Measurements from ENCODE around the gene SLC30A10. TPM values are rescaled to one million over a fixed set of nuclear protein-coding genes. Genes with fewer than 3 reads are reported as not detected.

The SLC30A10 gene
- total RNA-seq, 4 donors from 2014 or later: 2.5 to 31.9 (median 16.2) TPM

- Histone ChIP-seq H3K27ac (no peak overlapping the region), H3K36me3 (peaks cover 0 to 8% (median 0%) of the 10 kb centered on the region in 3 donors), H3K27me3 (no peaks in the 10 kb centered on the region), H3K9me3 (no peaks in the 10 kb centered on the region), H3K4me3 (no peak overlapping the region), H3K4me1 (peaks cover 0 to 3% (median 0%) of the 10 kb centered on the region in 4 donors)
- TF ChIP-seq POLR2A (IDR thresholded peaks at IDR 0.05) (no peak), CTCF (IDR thresholded peaks at IDR 0.05) (no peak)
- DNase-seq: no peak
Measured at GRCh38 chr1:219963432-219963831, 35.1 kb upstream of the SLC30A10 start.

- no peak overlapping the region for H3K27ac ChIP-seq
- no peaks in the 10 kb centered on the region for H3K9me3 ChIP-seq
- no peaks in the 10 kb centered on the region for H3K36me3 ChIP-seq
- TF ChIP-seq CTCF (IDR thresholded peaks at IDR 0.05) (no peak), POLR2A (IDR thresholded peaks at IDR 0.05) (no peak)
- H3K4me1 ChIP-seq: peaks cover 0 to 3% (median 0%) of the 10 kb centered on the region in 4 donors
- H3K4me3 ChIP-seq: no peak overlapping the region
- no peaks in the 10 kb centered on the region for H3K27me3 ChIP-seq
- DNase-seq: no peak
Measured at GRCh38 chr1:219961684-219962083, 33.3 kb upstream of the SLC30A10 start.

- Histone ChIP-seq H3K27me3 (no peaks in the 10 kb centered on the region), H3K27ac (no peak overlapping the region), H3K36me3 (no peaks in the 10 kb centered on the region), H3K9me3 (no peaks in the 10 kb centered on the region), H3K4me3 (no peak overlapping the region), H3K4me1 (peaks cover 0 to 3% (median 0%) of the 10 kb centered on the region in 4 donors)
- no peak for DNase-seq
- TF ChIP-seq CTCF (IDR thresholded peaks at IDR 0.05) (no peak), POLR2A (IDR thresholded peaks at IDR 0.05) (no peak)
Measured at GRCh38 chr1:219959540-219960203, 31.3 kb upstream of the SLC30A10 start.

GRCh38 chr1:219958875-219959417 is 30.6 kb upstream of the SLC30A10 start:
- Histone ChIP-seq H3K4me1 (peaks cover 0 to 3% (median 0%) of the 10 kb centered on the region in 4 donors), H3K36me3 (no peaks in the 10 kb centered on the region), H3K27me3 (no peaks in the 10 kb centered on the region), H3K27ac (no peak overlapping the region), H3K9me3 (no peaks in the 10 kb centered on the region), H3K4me3 (no peak overlapping the region)
- peak in 2 of 3 donors; percentile 59 to 66 for DNase-seq
- no peak for TF ChIP-seq CTCF (IDR thresholded peaks at IDR 0.05)

- Histone ChIP-seq H3K36me3 (no peaks in the 10 kb centered on the region), H3K9me3 (no peaks in the 10 kb centered on the region), H3K27me3 (no peaks in the 10 kb centered on the region), H3K27ac (no peak overlapping the region), H3K4me3 (no peak overlapping the region), H3K4me1 (peaks cover 0 to 3% (median 0%) of the 10 kb centered on the region in 4 donors)
- DNase-seq: no peak
- no peak for TF ChIP-seq POLR2A (IDR thresholded peaks at IDR 0.05)
- TF ChIP-seq CTCF (IDR thresholded peaks at IDR 0.05): no peak
Measured at GRCh38 chr1:219954736-219955421, 26.5 kb upstream of the SLC30A10 start.

All from Peyer's patch (tissue), 4 donors.